Coronary artery (tissue), 2 donors: Measurements from ENCODE around the gene MORC2.

Experiments
- DNase-seq: peaks from one replicate; pipeline ENCODE4 v3.0.0-alpha.2; 2017; ENCODE audit warnings: low spot score
- H3K27ac ChIP-seq, 2 donors: fragments of 200-600 bp; sonication (generic); one replicate each; pipeline ENCODE4 v1.5.1; 2016 to 2019
- H3K4me3 ChIP-seq: fragments of 200-600 bp; sonication (generic); 2 replicates; pipeline ENCODE4 v1.5.1; 2016; ENCODE audit warnings: mild to moderate bottlenecking, moderate library complexity
- CTCF ChIP-seq: fragments of 200-600 bp; sonication (generic); IDR thresholded peaks from one replicate; pipeline ENCODE4 v1.5.1; 2019; ENCODE audit warnings: antibody characterized with exemption

MORC2 gene

DNA sequence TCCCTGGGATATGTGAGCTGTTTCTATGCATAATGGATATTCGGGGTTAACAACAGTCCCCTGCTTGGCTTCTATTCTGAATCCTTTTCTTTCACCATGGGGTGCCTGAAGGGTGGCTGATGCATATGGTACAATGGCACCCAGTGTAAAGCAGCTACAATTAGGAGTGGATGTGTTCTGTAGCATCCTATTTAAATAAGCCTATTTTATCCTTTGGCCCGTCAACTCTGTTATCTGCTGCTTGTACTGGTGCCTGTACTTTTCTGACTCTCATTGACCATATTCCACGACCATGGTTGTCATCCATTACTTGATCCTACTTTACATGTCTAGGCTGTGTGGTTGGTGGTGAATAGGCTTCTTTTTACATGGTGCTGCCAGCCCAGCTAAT is 1.8 kb upstream of the MORC2 start:
- Histone ChIP-seq H3K27ac (peak overlapping the region in 1 of 2 donors; percentile 96), H3K4me3 (peak overlapping the region; percentile 91)
- no peak for DNase-seq
- TF ChIP-seq CTCF: no peak

GRCh38 chr22:30969532-30970355 is 1.2 kb upstream of the MORC2 start:
- DNase-seq: peak; percentile 77
- TF ChIP-seq CTCF: no peak
- peak overlapping the region; percentile 91 for H3K4me3 ChIP-seq
- H3K27ac ChIP-seq: peak overlapping the region; percentile 96 to 97

- peak; percentile 99 for DNase-seq
- no peak for TF ChIP-seq CTCF
Measured at GRCh38 chr22:30968924-30969531, 454 bp upstream of the MORC2 start, which contains the start of gene TUG1. Gene TUG1, plus strand, starts transcription at chr22:30969265.

GRCh38 chr22:30964858-30965257 is 3.7 kb downstream of the MORC2 start:
- no peak for DNase-seq
- Histone ChIP-seq H3K4me3 (no peak overlapping the region), H3K27ac (no peak overlapping the region)
- no peak for TF ChIP-seq CTCF

More at GRCh38 chr22:30968924-30969531, 454 bp upstream of the MORC2 start, which contains the start of gene TUG1:
- Histone ChIP-seq H3K27ac (peak within 1 kb of the TSS; percentile 96 to 97), H3K4me3 (peak within 1 kb of the TSS; percentile 91)

- TF ChIP-seq CTCF: no peak
- DNase-seq: no peak
- H3K4me3 ChIP-seq: no peak overlapping the region
- H3K27ac ChIP-seq: no peak overlapping the region
Measured at GRCh38 chr22:30955153-30955552, 13.4 kb downstream of the MORC2 start.

DNA sequence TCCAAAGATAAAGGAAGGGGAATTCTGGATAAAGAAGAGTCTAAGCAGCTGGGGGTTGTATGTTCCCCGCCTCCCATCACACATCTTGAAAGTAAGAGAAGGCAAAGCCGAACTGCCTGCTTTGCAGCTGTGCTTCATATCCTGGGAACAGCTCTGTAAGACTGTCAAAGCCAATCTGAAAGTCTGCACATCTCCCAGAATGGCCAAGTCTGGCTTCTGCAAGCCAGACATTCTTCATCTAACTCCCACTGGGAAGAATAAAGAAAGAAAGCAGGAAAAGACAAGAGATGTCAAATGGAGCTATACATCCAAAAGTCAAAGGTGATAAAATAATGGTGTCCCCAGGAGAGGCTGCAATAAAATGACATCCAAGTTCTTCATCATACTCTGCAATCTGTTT is 15.4 kb downstream of the MORC2 start:
- no peak for TF ChIP-seq CTCF
- H3K27ac ChIP-seq: no peak overlapping the region
- H3K4me3 ChIP-seq: no peak overlapping the region
- DNase-seq: no peak
